Smooth muscle cell (in vitro differentiated cells): ENCODE measurements around the gene MIPEP. TPM values are rescaled to one million over a fixed set of nuclear protein-coding genes. Genes with fewer than 3 reads are reported as not detected.
A peak's percentile ranks its signal among the peaks of the same experiment; 100 is the strongest.

ENCODE experiments used
- DNase-seq: peaks from one replicate; lab custom pipeline; 2025; ENCODE audit not compliant: unreplicated experiment; lab: John Stamatoyannopoulos, UW
- H2AFZ ChIP-seq: fragments of 200-600 bp; sonication (generic); 2 replicates; pipeline ENCODE4 v1.6.0; 2016; ENCODE audit warnings: antibody characterized with exemption, low read depth, mild to moderate bottlenecking
- H3F3A ChIP-seq: fragments of 200-600 bp; sonication (generic); 2 replicates; pipeline ENCODE4 v1.6.0; 2017; ENCODE audit warnings: antibody characterized with exemption, low read depth
- H3K27ac ChIP-seq: fragments of 200-600 bp; sonication (generic); 2 replicates; pipeline ENCODE4 v1.5.1; 2016; ENCODE audit warnings: low read depth, mild to moderate bottlenecking
- H3K27me3 ChIP-seq: fragments of 200-600 bp; sonication (generic); 2 replicates; pipeline ENCODE4 v1.6.1; 2016; ENCODE audit warnings: low read depth, mild to moderate bottlenecking
- H3K36me3 ChIP-seq: fragments of 200-600 bp; sonication (generic); 2 replicates; pipeline ENCODE4 v1.5.1; 2016; ENCODE audit warnings: low read depth
- H3K4me1 ChIP-seq: fragments of 200-600 bp; sonication (generic); 2 replicates; pipeline ENCODE4 v1.5.1; 2016; ENCODE audit warnings: low read depth
- H3K4me2 ChIP-seq: fragments of 200-600 bp; sonication (generic); 2 replicates; pipeline ENCODE4 v1.6.0; 2016; ENCODE audit warnings: mild to moderate bottlenecking
- H3K4me3 ChIP-seq: fragments of 200-600 bp; sonication (generic); 2 replicates; pipeline ENCODE4 v1.5.1; 2016; ENCODE audit warnings: mild to moderate bottlenecking
- H3K79me2 ChIP-seq: fragments of 200-600 bp; sonication (generic); 2 replicates; pipeline ENCODE4 v1.6.0; 2016; ENCODE audit warnings: low read depth, mild to moderate bottlenecking
- H3K9ac ChIP-seq: fragments of 200-600 bp; sonication (generic); 2 replicates; pipeline ENCODE4 v1.6.0; 2016; ENCODE audit warnings: low read depth
- H3K9me3 ChIP-seq: fragments of 200-600 bp; sonication (generic); replicated peaks from 2 replicates; pipeline ENCODE4 v1.5.1; 2016; ENCODE audit warnings: low read depth
- H4K20me1 ChIP-seq: fragments of 200-600 bp; sonication (generic); 2 replicates; pipeline ENCODE4 v1.6.0; 2016; ENCODE audit warnings: low read depth
- CTCF ChIP-seq: fragments of 200-600 bp; sonication (generic); IDR thresholded peaks from 2 replicates; pipeline ENCODE4 v1.5.1; 2017; ENCODE audit warnings: borderline replicate concordance, mild to moderate bottlenecking, antibody characterized with exemption; ENCODE audit not compliant: insufficient read depth, poor library complexity, severe bottlenecking
- WGBS: methylation state at CpG from one replicate; pipeline ENCODE4 v1.1.7; 2016; ENCODE audit warnings: low lambda C conversion rate; 5-methylcytosine and 5-hydroxymethylcytosine counted together
- polyA plus RNA-seq: library from polyadenylated mRNA; unstranded; fragments of >200 nt; fragmentation: Nextera tagmentation; extraction: Ambion mirVana; gene quantifications from 2 replicates; pipeline ENCODE4 v1.2.1, GENCODE V29; 2016
- total RNA-seq: library from RNA; depleted of rRNA; stranded (reverse); fragments of >200 nt; gene quantifications from 2 replicates; pipeline ENCODE4 v1.2.3, GENCODE V29; 2014

MIPEP gene
- total and polyA plus RNA-seq, 2 experiments from 2014 or later, result 15.7 to 18.9 TPM

GRCh38 chr13:23778879-23779278 is 110.3 kb downstream of the MIPEP start:
- Histone ChIP-seq H3F3A (no peaks in the 10 kb centered on the region), H3K27me3 (no peaks in the 10 kb centered on the region), H3K4me2 (no peak overlapping the region), H3K27ac (no peak overlapping the region), H2AFZ (no peak overlapping the region), H4K20me1 (no peaks in the 10 kb centered on the region), H3K36me3 (no peaks in the 10 kb centered on the region), H3K9ac (no peak overlapping the region), H3K9me3 (no peaks in the 10 kb centered on the region), H3K4me1 (no peaks in the 10 kb centered on the region), H3K79me2 (no peaks in the 10 kb centered on the region), H3K4me3 (no peak overlapping the region)
- WGBS, result 84% methylated on average over 1 of the region's 1 CpG
- TF ChIP-seq CTCF, result no peak
- DNase-seq, result no peak

- peak; percentile 13 for TF ChIP-seq CTCF
Measured at GRCh38 chr13:23778002-23778652, 111.1 kb downstream of the MIPEP start.

GRCh38 chr13:23777575-23777870 is 111.7 kb downstream of the MIPEP start:
- no peak for TF ChIP-seq CTCF
- no peak overlapping the region for H3K4me2 ChIP-seq
- WGBS, result 59% methylated on average over 1 of the region's 1 CpG
- no peaks in the 10 kb centered on the region for H4K20me1 ChIP-seq
- H3K79me2 ChIP-seq, result no peaks in the 10 kb centered on the region
- H3K36me3 ChIP-seq, result no peaks in the 10 kb centered on the region
- H3K9me3 ChIP-seq, result no peaks in the 10 kb centered on the region
- no peak overlapping the region for H3K4me3 ChIP-seq
- H3K27me3 ChIP-seq, result no peaks in the 10 kb centered on the region
- no peak overlapping the region for H3K9ac ChIP-seq
- H3K4me1 ChIP-seq, result no peaks in the 10 kb centered on the region
- H2AFZ ChIP-seq, result no peak overlapping the region
- no peaks in the 10 kb centered on the region for H3F3A ChIP-seq
- H3K27ac ChIP-seq, result no peak overlapping the region
- no peak for DNase-seq

More at GRCh38 chr13:23778002-23778652, 111.1 kb downstream of the MIPEP start:
- H3K36me3 ChIP-seq, result no peaks in the 10 kb centered on the region
- H4K20me1 ChIP-seq, result no peaks in the 10 kb centered on the region
- H3K4me1 ChIP-seq, result no peaks in the 10 kb centered on the region
- no peaks in the 10 kb centered on the region for H3K79me2 ChIP-seq
- DNase-seq, result no peak
- H3K4me3 ChIP-seq, result no peak overlapping the region
- no peak overlapping the region for H3K9ac ChIP-seq
- 74% methylated on average over 2 of the region's 2 CpGs for WGBS
- H2AFZ ChIP-seq, result no peak overlapping the region
- H3K27me3 ChIP-seq, result no peaks in the 10 kb centered on the region
- no peaks in the 10 kb centered on the region for H3K9me3 ChIP-seq
- H3K27ac ChIP-seq, result no peak overlapping the region
- no peaks in the 10 kb centered on the region for H3F3A ChIP-seq
- H3K4me2 ChIP-seq, result no peak overlapping the region
